Neural progenitor cell (in vitro differentiated cells): ENCODE data around the gene CLDN4.

Experiments used
- CTCF ChIP-seq: fragments of 200-600 bp; sonication (generic); IDR thresholded peaks from 2 replicates; pipeline ENCODE4 v1.5.1; 2017; ENCODE audit warnings: antibody characterized with exemption, mild to moderate bottlenecking
- EZH2 ChIP-seq: fragments of 200-600 bp; sonication (generic); IDR thresholded peaks from 2 replicates; pipeline ENCODE4 v1.6.1; 2017; ENCODE audit warnings: antibody characterized with exemption, mild to moderate bottlenecking, moderate library complexity
- EZH2phosphoT487 ChIP-seq: fragments of 200-600 bp; sonication (generic); IDR thresholded peaks from 2 replicates; pipeline ENCODE4 v1.6.1; 2017; ENCODE audit warnings: antibody characterized with exemption

GRCh38 chr7:73851410-73852338, 20.9 kb downstream of the CLDN4 start:
- no peak for TF ChIP-seq CTCF
- no peak for TF ChIP-seq EZH2
- TF ChIP-seq EZH2phosphoT487, result no peak
